DND-41 (cell line): ENCODE data around the gene WDR18.
"Not testable (repeated sequence)": the region's sequence is repeated elsewhere in the genome, so short reads cannot be mapped to it uniquely, and the experiment has no call there.

ENCODE experiments used
- CTCF ChIP-seq: IDR thresholded peaks from 2 replicates; pipeline ENCODE4 v1.5.1; 2012; ENCODE audit warnings: borderline replicate concordance, low read length, moderate library complexity, mild to moderate bottlenecking; ENCODE audit not compliant: poor library complexity, severe bottlenecking; ENCODE audit errors: extremely low read depth
- EZH2 ChIP-seq: IDR thresholded peaks from 3 replicates; pipeline ENCODE4 v1.6.1; 2012; ENCODE audit warnings: borderline replicate concordance, low read depth, mild to moderate bottlenecking, moderate library complexity, low read length, inconsistent platforms; ENCODE audit not compliant: severe bottlenecking

DNA sequence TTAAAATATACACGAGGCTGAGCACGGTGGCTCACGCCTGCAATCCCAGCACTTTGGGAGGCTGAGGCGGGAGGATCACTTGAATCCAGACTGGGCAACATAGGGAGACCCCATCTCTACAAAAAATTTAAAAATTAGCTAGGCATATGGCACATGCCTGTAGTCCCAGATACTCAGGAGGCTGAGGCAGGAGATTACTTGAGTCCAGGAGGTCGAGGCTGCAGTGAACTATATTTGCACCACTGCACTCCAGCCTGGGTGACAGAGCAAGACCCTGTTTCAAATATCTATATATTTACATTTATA, 39.7 kb downstream of the WDR18 start:
- not testable (repeated sequence) for TF ChIP-seq CTCF, EZH2
